Thymus (tissue), 14 donors: ENCODE results near the gene KIAA0586. TPM values are rescaled to one million over a fixed set of nuclear protein-coding genes. Genes with fewer than 3 reads are reported as not detected.

ENCODE experiments used
- DNase-seq, 9 donors: peaks; one replicate each; pipeline ENCODE4 v3.0.0-alpha.2; 2013; ENCODE audit warnings: low spot score in 9 of 9, low read depth in 6 of 9, missing footprints in 1 of 9
- H3K27ac ChIP-seq, 2 donors: one replicate each; pipeline ENCODE4 v1.5.1; 2013; ENCODE audit warnings: control low read depth in 1 of 2, low read depth in 1 of 2, low read length in 1 of 2, mild to moderate bottlenecking in 1 of 2, moderate library complexity in 1 of 2
- H3K27me3 ChIP-seq, 2 donors: one replicate each; pipeline ENCODE4 v1.5.1; 2013; ENCODE audit warnings: low read length in 1 of 2; ENCODE audit not compliant: control insufficient read depth in 2 of 2, insufficient read depth in 1 of 2
- H3K36me3 ChIP-seq, 2 donors: one replicate each; pipeline ENCODE4 v1.5.1; 2013; ENCODE audit warnings: low read length in 1 of 2, mild to moderate bottlenecking in 1 of 2, moderate library complexity in 1 of 2; ENCODE audit not compliant: control insufficient read depth in 2 of 2, insufficient read depth in 2 of 2
- H3K4me1 ChIP-seq, 2 donors: one replicate each; pipeline ENCODE4 v1.5.1; 2013; ENCODE audit warnings: low read length in 2 of 2; ENCODE audit not compliant: control insufficient read depth in 2 of 2, insufficient read depth in 2 of 2
- H3K4me3 ChIP-seq, 2 donors: one replicate each; pipeline ENCODE4 v1.5.1; 2013; ENCODE audit warnings: low read length in 2 of 2, control low read depth in 1 of 2, mild to moderate bottlenecking in 1 of 2
- H3K9me3 ChIP-seq, 2 donors: one replicate each; pipeline ENCODE4 v1.5.1; 2013; ENCODE audit warnings: low read length in 1 of 2, mild to moderate bottlenecking in 1 of 2; ENCODE audit not compliant: control insufficient read depth in 2 of 2, insufficient read depth in 1 of 2
- WGBS: extraction: QIAGEN DNeasy Blood & Tissue Kit; methylation state at CpG from one replicate; pipeline ENCODE4 v1.1.7; 2013; 5-methylcytosine and 5-hydroxymethylcytosine counted together
- long read RNA-seq, 10 donors: transcript quantifications; one replicate each; lab custom pipeline, GENCODE V29; 2026
- polyA plus RNA-seq: library from polyadenylated mRNA; stranded (reverse); fragments of 200-250 nt; gene quantifications from one replicate; pipeline ENCODE4 v1.2.3, GENCODE V29; 2013
- total RNA-seq: library from RNA; stranded (reverse); fragments of 120-200 nt; gene quantifications from one replicate; pipeline ENCODE4 v1.2.4, GENCODE V29; 2013
- donor health status: healthy.

The KIAA0586 gene
- total RNA-seq (24.9 TPM), polyA plus RNA-seq (11.0 TPM)
- long read RNA-seq, donor 1: 0 reads
- long read RNA-seq, donor 2: 0 reads
- long read RNA-seq, donor 3: 0 reads
- long read RNA-seq, donor 4, partial matches to known transcripts: 0 of 1 reads
- long read RNA-seq, donor 4, other reads (novel, unspliced or antisense): 0 of 1 reads
- long read RNA-seq, donor 5, partial matches to known transcripts: 0 of 1 reads
- long read RNA-seq, donor 5, other reads (novel, unspliced or antisense): 0 of 1 reads
- long read RNA-seq, donor 6, partial matches to known transcripts: 6 of 6 reads
- long read RNA-seq, donor 6, other reads (novel, unspliced or antisense): 0 of 6 reads
- long read RNA-seq, donor 7, partial matches to known transcripts: 0 of 1 reads
- long read RNA-seq, donor 7, other reads (novel, unspliced or antisense): 0 of 1 reads
- long read RNA-seq, donor 8: 0 reads
- long read RNA-seq, donor 9: 0 reads
- long read RNA-seq, donor 10: 0 reads

- H3K27ac ChIP-seq: peak within 1 kb of the TSS; percentile 98 to 100
- WGBS: under 1% methylated on average over 33 of the region's 33 CpGs
- H3K4me3 ChIP-seq: peak within 1 kb of the TSS; percentile 79 to 84
- H3K27me3 ChIP-seq: no peaks in the 10 kb centered on the region
- peaks cover 0 to 10% of the 10 kb centered on the region in 2 donors for H3K36me3 ChIP-seq
- no peaks in the 10 kb centered on the region for H3K9me3 ChIP-seq
- DNase-seq: peak; percentile 90 to 99 (median 97)
- peaks cover 4 to 5% of the 10 kb centered on the region in 2 donors for H3K4me1 ChIP-seq
These were observed at the start of gene KIAA0586, which contains the start of gene TIMM9 for GRCh38 chr14:58427281-58428117. TSS of gene KIAA0586 (plus strand) at chr14:58427719. CDS start at chr14:58428265, 546 bp downstream. TSS of gene TIMM9 (minus strand) at chr14:58427531. CDS start at chr14:58411945, 15,586 bp downstream.

DNA sequence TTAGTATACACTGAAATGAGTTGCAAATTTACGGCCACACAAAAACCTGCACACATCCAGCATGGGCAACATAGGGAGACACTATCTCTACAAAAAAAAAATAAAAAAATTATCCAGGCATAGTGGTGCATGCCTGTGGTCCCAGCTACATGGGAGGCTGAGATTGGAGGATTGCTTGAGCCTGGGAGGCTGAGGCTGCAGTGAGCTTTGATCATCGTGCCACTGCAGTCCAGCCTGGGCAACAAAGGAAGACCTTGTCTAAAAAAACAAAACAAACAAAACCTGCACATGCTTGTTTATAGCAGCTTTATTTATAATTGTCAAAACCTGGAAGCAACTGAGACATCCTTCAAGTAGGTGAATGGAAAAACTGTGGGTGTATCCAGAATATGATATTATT lies 36.7 kb upstream of the KIAA0586 start:
- H3K27me3 ChIP-seq: no peaks in the 10 kb centered on the region
- 97% methylated on average over 2 of the region's 2 CpGs for WGBS
- peaks cover 0 to 5% of the 10 kb centered on the region in 2 donors for H3K36me3 ChIP-seq
- no peak overlapping the region for H3K27ac ChIP-seq
- H3K9me3 ChIP-seq: no peaks in the 10 kb centered on the region
- DNase-seq: no peak
- no peak overlapping the region for H3K4me3 ChIP-seq
- peaks cover 5 to 6% of the 10 kb centered on the region in 2 donors for H3K4me1 ChIP-seq

- Histone ChIP-seq H3K9me3 (no peaks in the 10 kb centered on the region), H3K27me3 (peaks cover 0 to 4% of the 10 kb centered on the region in 2 donors), H3K4me3 (peak overlapping the region; percentile 41 to 67), H3K4me1 (peaks cover 7 to 10% of the 10 kb centered on the region in 2 donors), H3K27ac (no peak overlapping the region), H3K36me3 (no peaks in the 10 kb centered on the region)
- 20% methylated on average over 10 of the region's 10 CpGs for WGBS
- DNase-seq: peak in 1 of 9 donors; percentile 11
These were observed 32.0 kb upstream of the KIAA0586 start for GRCh38 chr14:58395562-58395811.

DNA sequence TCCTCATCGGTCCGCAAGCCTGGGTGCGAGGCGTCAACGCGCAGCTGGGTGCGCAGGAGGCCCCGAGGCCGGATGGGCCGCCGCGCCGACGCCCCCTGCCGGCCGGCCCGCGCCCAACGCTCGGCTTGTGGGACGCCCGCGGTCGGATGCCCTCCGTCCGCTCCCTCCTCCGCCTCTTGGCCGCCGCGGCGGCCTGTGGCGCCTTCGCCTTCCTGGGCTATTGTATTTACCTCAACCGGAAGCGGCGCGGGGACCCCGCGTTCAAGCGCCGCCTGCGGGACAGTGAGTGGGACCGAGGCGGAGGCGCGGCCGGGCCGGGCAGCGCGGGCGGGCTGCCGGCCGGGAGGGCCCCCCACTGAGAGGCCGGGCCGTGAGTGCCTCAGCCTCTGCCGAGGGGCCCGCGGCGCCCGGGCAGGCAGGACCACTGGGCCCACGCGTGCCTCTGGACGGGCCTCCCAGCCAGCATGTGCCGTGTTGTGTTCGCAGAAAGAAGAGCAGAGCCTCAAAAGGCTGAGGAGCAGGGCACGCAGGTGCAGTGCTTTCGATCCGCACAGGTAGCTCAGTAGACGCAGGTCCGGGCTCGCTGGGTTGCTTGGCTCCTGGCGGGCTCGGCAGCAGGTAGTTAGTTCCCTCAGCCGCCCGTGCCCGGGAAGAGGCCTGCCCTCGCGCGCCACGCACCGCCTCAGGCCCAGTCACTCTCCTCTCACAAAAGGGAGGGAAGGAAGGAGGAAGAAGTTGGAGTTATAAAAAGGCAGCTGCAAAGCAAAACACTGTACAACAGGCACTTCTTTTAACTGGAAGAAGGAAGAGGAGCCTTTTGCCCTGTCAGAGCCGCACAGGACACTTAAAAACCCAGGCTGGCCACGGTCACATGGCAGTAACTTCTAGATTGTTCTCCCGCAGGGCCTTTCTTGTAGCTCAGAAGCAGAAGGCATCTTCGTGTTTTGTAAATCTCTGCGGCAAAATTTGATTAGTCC lies 31.4 kb upstream of the KIAA0586 start, which contains the start of gene TOMM20L:
Gene TOMM20L (plus strand): TSS at position 119 of the 977 bp plus-strand sequence. CDS start 28 bp downstream, at position 147.
- no peak within 1 kb of the TSS for H3K27ac ChIP-seq
- no peaks in the 10 kb centered on the region for H3K36me3 ChIP-seq
- 9% methylated on average over 86 of the region's 86 CpGs for WGBS
- H3K27me3 ChIP-seq: peaks cover 0 to 4% of the 10 kb centered on the region in 2 donors
- H3K4me1 ChIP-seq: peaks cover 7 to 10% of the 10 kb centered on the region in 2 donors
- H3K4me3 ChIP-seq: peak within 1 kb of the TSS; percentile 41 to 67
- H3K9me3 ChIP-seq: no peaks in the 10 kb centered on the region
- DNase-seq: peak; percentile 5 to 83 (median 64)

DNA sequence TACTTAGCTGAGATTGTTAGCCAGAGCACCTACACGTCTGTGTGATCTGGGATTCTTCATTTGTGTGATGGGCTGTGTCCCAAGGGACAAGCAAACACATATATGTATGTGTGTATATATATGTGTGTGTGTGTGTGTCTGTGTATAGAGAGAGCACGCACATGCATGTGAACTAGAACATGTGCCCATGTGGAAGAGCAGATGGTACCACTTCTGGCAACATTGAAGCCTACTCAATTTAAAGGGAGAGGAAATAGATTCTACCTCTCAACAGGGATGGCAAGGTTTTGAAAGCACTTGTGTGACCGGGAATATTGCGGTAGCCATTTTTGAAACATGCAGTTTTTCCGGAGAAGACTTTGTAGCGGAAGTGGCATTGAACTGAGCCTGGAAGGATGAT lies 30.4 kb upstream of the KIAA0586 start:
- Histone ChIP-seq H3K4me3 (no peak overlapping the region), H3K4me1 (peaks cover 7 to 10% of the 10 kb centered on the region in 2 donors), H3K36me3 (no peaks in the 10 kb centered on the region), H3K9me3 (no peaks in the 10 kb centered on the region), H3K27me3 (peaks cover 0 to 4% of the 10 kb centered on the region in 2 donors), H3K27ac (no peak overlapping the region)
- DNase-seq: no peak
- WGBS: 97% methylated on average over 6 of the region's 6 CpGs

DNA sequence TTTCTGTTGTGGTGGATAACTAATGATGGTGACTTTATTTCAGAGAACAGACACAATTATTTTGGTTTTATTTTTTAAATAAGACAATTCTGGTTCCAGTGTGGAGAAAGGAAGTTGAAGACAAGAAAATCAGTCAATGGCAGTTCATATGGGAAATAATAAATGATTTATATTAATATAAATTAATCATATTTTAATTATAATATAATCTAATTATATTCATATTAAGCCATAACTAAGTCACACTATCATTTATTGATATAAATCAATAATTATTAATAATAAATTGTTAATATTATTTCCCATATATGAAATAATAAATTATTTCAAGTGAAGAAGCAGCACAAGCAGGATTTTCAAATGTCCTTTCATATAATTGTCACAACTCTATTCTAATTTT lies 29.0 kb upstream of the KIAA0586 start:
- H3K4me1 ChIP-seq: peaks cover 7 to 10% of the 10 kb centered on the region in 2 donors
- H3K9me3 ChIP-seq: no peaks in the 10 kb centered on the region
- no peak overlapping the region for H3K27ac ChIP-seq
- peaks cover 0 to 4% of the 10 kb centered on the region in 2 donors for H3K27me3 ChIP-seq
- H3K36me3 ChIP-seq: no peaks in the 10 kb centered on the region
- no peak for DNase-seq
- H3K4me3 ChIP-seq: no peak overlapping the region

DNA sequence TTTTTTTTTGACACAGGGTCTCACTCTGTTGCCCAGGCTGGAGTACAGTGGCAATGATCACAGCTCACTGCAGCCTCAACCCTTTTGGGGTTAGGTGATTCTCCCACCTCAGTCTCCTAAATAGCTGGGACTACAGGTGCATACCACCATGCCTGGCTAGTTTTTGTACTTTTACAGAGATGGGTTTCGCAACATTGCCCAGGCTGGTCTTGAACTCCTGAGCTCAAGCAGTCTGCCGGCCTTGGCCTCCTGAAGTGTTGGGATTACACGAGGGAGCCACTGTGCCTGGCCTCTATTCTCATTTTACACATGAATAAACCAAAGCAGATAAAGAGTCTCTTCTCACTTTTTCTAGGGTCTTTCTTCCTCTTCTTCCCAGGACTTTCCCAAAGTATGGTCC lies 28.6 kb upstream of the KIAA0586 start:
- Histone ChIP-seq H3K9me3 (no peaks in the 10 kb centered on the region), H3K36me3 (no peaks in the 10 kb centered on the region), H3K27ac (no peak overlapping the region), H3K4me3 (no peak overlapping the region), H3K4me1 (peaks cover 7 to 10% of the 10 kb centered on the region in 2 donors), H3K27me3 (peaks cover 0 to 4% of the 10 kb centered on the region in 2 donors)
- WGBS: 98% methylated on average over 3 of the region's 3 CpGs
- DNase-seq: no peak

DNA sequence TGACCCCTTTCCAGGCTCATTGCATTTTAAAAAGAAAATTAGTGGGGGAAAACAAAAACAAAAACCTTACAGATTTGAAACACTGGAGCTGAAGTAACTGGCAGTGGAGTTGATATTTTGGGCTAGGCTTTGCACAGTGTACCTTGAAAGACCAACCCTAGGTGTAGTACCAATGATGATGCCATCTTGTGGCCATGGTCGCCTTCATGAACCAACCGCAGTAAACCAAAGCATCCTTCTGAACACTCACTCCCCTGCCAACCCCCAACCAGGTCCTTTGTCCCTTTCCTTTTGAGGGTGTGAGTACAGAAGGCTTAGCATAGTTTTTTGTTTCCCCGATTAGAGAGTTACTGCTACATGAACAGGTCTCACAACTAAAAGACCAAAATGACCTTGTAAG lies 25.9 kb upstream of the KIAA0586 start:
- no peaks in the 10 kb centered on the region for H3K36me3 ChIP-seq
- no peak overlapping the region for H3K4me3 ChIP-seq
- no peak overlapping the region for H3K27ac ChIP-seq
- no peaks in the 10 kb centered on the region for H3K27me3 ChIP-seq
- no peaks in the 10 kb centered on the region for H3K9me3 ChIP-seq
- WGBS: 96% methylated on average over 3 of the region's 3 CpGs
- DNase-seq: peak in 1 of 9 donors; percentile 22
- H3K4me1 ChIP-seq: no peaks in the 10 kb centered on the region
